Measurements from ENCODE around the gene SYNPR.

SYNPR gene

GRCh38 chr3:63344661-63345060 is 66.6 kb downstream of the SYNPR start:
- no peak overlapping the region for H3K4me3 ChIP-seq (ENCODE audit: low read depth, low read length)
- TF ChIP-seq, protein P1, sequence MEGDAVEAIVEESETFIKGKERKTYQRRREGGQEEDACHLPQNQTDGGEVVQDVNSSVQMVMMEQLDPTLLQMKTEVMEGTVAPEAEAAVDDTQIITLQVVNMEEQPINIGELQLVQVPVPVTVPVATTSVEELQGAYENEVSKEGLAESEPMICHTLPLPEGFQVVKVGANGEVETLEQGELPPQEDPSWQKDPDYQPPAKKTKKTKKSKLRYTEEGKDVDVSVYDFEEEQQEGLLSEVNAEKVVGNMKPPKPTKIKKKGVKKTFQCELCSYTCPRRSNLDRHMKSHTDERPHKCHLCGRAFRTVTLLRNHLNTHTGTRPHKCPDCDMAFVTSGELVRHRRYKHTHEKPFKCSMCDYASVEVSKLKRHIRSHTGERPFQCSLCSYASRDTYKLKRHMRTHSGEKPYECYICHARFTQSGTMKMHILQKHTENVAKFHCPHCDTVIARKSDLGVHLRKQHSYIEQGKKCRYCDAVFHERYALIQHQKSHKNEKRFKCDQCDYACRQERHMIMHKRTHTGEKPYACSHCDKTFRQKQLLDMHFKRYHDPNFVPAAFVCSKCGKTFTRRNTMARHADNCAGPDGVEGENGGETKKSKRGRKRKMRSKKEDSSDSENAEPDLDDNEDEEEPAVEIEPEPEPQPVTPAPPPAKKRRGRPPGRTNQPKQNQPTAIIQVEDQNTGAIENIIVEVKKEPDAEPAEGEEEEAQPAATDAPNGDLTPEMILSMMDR (IDR thresholded peaks at IDR 0.05; ENCODE audit: low read depth, low read length) = no peak
- DNase-seq (ENCODE audit: low read depth, low spot score) = no peak
- in situ Hi-C loops (cut with HindIII; ENCODE audit: low sequenced_read_pairs) = no loop called here

- TF ChIP-seq, protein P1 (IDR thresholded peaks at IDR 0.05; ENCODE audit: low read depth, low read length) = peak; percentile 87
- peak; percentile 72 for DNase-seq (ENCODE audit: low read depth, low spot score)
These were observed 71.8 kb downstream of the SYNPR start for GRCh38 chr3:63349583-63350573.

DNA sequence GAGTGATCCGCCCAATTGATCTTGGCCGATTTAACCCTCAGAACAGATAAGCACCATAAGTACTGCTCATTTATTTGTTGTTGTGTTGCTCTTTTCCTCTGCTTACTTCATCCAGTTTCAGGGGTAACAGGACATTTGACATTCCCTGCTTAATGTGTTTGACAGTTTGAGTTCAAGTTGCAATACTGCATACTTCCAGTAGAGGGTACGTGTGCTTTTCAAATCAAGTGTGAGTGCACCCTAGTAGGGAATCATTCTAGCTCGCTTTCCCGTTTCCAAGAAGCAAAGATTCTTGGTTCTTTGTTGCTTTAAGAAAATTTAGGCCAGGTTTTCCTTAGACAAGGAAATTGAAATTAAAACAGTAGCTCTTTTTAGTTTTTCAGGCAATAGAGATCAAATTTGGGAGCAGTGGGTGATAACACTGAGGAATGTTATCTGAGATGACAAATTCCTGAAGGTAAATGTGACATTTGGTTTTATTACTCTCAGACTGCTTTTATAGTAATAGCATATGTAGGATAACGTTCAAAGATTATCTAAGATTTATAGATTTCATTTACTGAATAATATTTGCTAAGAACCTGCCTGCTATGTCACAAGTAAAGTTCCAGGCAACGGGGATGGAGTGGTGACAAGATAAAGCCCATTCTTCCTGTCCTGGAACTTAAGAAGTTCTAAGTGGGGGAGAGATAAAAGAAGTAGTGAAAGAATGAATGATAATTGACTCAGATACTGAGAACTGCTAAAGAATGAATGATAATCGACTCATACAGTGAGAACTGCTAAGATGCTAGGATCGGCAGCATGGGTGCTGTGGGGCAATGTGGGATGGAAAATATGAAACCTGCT is 73.3 kb downstream of the SYNPR start:
- no peak overlapping the region for H3K4me3 ChIP-seq (ENCODE audit: low read depth, low read length)
- in situ Hi-C loops (cut with HindIII; ENCODE audit: low sequenced_read_pairs) = no loop called here
- peak; percentile 73 for DNase-seq (ENCODE audit: low read depth, low spot score)
- TF ChIP-seq, protein P1 (IDR thresholded peaks at IDR 0.05; ENCODE audit: low read depth, low read length) = peak; percentile 87

More at GRCh38 chr3:63349583-63350573, 71.8 kb downstream of the SYNPR start:
- in situ Hi-C loops (cut with HindIII; ENCODE audit: low sequenced_read_pairs) = no loop called here
- no peak overlapping the region for H3K4me3 ChIP-seq (ENCODE audit: low read depth, low read length)

DNA sequence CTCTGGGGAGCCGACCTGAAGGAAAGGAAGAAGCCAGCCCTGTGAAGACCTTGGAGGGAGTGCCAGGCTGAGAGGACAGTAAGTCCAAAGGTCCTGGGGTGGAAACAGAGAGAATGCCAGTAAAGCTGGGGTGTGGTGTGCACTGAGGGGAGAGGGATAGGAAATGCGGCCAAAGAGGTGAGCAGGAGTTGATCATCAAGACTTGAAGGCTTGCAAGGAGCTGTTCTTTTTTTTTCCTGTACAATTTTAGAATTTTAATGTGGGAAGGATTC is 73.8 kb downstream of the SYNPR start:
- no peak overlapping the region for H3K4me3 ChIP-seq (ENCODE audit: low read depth, low read length)
- no peak for DNase-seq (ENCODE audit: low read depth, low spot score)
- TF ChIP-seq, protein P1 (IDR thresholded peaks at IDR 0.05; ENCODE audit: low read depth, low read length) = no peak
- in situ Hi-C loops (cut with HindIII; ENCODE audit: low sequenced_read_pairs) = no loop called here

DNA sequence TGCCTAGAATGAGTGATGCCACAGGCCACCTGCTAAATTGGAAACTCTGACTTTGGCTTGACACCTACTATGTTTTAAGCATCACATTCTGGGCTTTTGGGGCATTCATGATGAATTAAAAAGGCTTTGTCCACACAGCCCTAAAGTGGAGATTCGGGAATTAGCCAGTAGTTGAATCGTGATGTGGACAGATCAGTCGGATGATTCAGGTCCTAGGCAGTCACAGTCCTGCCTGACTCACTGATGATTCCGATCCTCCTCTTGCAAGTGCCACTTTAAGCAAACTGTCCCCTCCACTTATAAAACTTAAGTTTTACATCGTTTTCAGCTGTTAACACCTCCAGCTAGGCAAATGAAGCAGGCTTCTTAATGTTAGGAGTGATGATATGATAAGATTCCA is 75.3 kb downstream of the SYNPR start:
- in situ Hi-C loops (cut with HindIII; ENCODE audit: low sequenced_read_pairs) = no loop called here
- no peak overlapping the region for H3K4me3 ChIP-seq (ENCODE audit: low read depth, low read length)
- TF ChIP-seq, protein P1 (IDR thresholded peaks at IDR 0.05; ENCODE audit: low read depth, low read length) = no peak
- peak; percentile 42 for DNase-seq (ENCODE audit: low read depth, low spot score)

- in situ Hi-C loops (cut with HindIII; ENCODE audit: low sequenced_read_pairs) = no loop called here
- TF ChIP-seq, protein P1 (IDR thresholded peaks at IDR 0.05; ENCODE audit: low read depth, low read length) = no peak
- no peak overlapping the region for H3K4me3 ChIP-seq (ENCODE audit: low read depth, low read length)
- DNase-seq (ENCODE audit: low read depth, low spot score) = no peak
These were observed 76.1 kb downstream of the SYNPR start for GRCh38 chr3:63354160-63354559.

All from astrocyte of the spinal cord (primary cell).